ENCODE measurements around the gene MOGAT2. TPM values are rescaled to one million over a fixed set of nuclear protein-coding genes. Genes with fewer than 3 reads are reported as not detected.
"Not testable (repeated sequence)": the region's sequence is repeated elsewhere in the genome, so short reads cannot be mapped to it uniquely, and the experiment has no call there.

Gene MOGAT2
- total and polyA plus RNA-seq, 4 donors, result 0.15 to 13.4 TPM; not detected in 2

DNA sequence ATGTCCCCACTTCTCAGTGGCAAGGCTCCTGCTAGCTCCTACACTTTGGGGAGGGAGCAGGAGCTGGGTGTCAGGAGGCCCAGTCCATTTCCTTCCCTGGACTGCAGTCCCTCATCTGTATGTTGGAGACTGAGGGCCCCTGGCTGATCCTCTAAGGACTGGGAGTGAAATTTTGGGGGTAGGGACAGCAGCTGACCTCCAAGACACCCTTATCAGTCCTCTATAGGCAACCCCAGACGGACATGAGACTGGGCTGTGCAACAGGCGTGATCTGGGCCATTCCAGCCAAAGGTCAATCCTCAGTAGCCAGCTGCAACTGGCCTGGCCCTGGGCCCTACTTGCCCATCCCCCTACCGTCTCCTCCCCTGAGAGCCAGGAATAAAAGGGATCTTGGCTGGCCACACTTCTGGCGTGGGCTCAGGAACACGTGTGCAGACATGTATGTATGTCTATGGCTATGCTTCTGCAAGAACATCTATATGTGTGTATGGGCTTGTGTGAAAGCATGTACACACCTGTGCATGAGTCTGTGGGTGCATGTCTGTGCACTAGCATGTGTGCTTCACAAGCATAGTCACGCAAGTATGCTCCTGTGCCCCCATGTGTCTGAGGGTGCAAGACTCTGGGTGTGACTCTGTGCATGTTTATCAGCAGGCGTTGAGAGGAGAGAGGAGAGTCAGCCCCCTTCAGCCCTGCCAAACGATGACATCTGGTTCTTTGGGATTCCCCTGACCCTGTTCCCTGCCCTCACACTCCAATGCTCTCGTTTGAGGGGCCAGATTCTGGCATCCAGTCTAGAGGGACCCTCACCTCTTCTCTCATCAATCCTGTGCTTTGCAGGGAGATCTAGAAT, 26.3 kb downstream of the MOGAT2 start:
- Histone ChIP-seq H3K27me3 (ENCODE audit: control insufficient read depth in 1 of 2, insufficient read depth in 2 of 2, low read length in 1 of 2) (peaks cover 0 to 1% of the 10 kb centered on the region in 2 donors), H3K4me1 (ENCODE audit: control insufficient read depth in 1 of 2, insufficient read depth in 2 of 2, low read length in 2 of 2) (no peaks in the 10 kb centered on the region), H3K27ac (ENCODE audit: low read depth in 1 of 2, low read length in 2 of 2) (no peak overlapping the region), H3K9me3 (ENCODE audit: control insufficient read depth, low read length) (no peaks in the 10 kb centered on the region), H3K36me3 (ENCODE audit: control insufficient read depth in 1 of 2, insufficient read depth in 2 of 2, low read length in 1 of 2) (no peaks in the 10 kb centered on the region), H3K4me3 (ENCODE audit: low read length in 2 of 2) (no peak overlapping the region)
- WGBS, 2 donors, result 72 to 75% methylated on average over 9 of the region's 9 CpGs
- intact Hi-C loops (cut with DNase I), result no loop called here
- DNase-seq, result no peak
- ATAC-seq (ENCODE audit: low FRiP score), result no peak

DNA sequence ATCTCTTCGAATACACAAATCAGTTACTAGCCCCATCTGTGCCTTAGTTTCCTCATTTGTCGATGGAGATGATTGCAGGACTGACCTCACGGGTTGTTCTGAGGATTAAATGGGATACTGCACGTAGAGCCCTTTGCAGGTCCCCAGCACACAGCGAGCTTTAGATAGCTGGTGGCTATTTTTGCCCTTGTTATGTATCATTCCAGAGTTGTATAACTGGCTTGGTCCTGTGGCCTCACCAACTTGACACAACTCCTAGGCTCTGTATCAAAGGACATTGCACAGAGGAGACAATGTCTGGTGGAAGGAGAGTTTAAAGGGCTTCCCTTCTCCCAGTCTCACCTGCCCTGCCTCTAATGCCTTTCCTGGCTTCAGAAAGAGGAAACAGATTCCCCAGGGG, 28.2 kb downstream of the MOGAT2 start:
- no peak for DNase-seq
- intact Hi-C loops (cut with DNase I), result no loop called here
- Histone ChIP-seq H3K27me3 (ENCODE audit: control insufficient read depth in 1 of 2, insufficient read depth in 2 of 2, low read length in 1 of 2) (peaks cover 0 to 1% of the 10 kb centered on the region in 2 donors), H3K4me1 (ENCODE audit: control insufficient read depth in 1 of 2, insufficient read depth in 2 of 2, low read length in 2 of 2) (no peaks in the 10 kb centered on the region), H3K9me3 (ENCODE audit: control insufficient read depth, low read length) (no peaks in the 10 kb centered on the region), H3K27ac (ENCODE audit: low read depth in 1 of 2, low read length in 2 of 2) (no peak overlapping the region), H3K4me3 (ENCODE audit: low read length in 2 of 2) (no peak overlapping the region), H3K36me3 (ENCODE audit: control insufficient read depth in 1 of 2, insufficient read depth in 2 of 2, low read length in 1 of 2) (no peaks in the 10 kb centered on the region)
- 78% methylated on average over 5 of the region's 5 CpGs for WGBS, 2 donors
- ATAC-seq (ENCODE audit: low FRiP score), result no peak

DNA sequence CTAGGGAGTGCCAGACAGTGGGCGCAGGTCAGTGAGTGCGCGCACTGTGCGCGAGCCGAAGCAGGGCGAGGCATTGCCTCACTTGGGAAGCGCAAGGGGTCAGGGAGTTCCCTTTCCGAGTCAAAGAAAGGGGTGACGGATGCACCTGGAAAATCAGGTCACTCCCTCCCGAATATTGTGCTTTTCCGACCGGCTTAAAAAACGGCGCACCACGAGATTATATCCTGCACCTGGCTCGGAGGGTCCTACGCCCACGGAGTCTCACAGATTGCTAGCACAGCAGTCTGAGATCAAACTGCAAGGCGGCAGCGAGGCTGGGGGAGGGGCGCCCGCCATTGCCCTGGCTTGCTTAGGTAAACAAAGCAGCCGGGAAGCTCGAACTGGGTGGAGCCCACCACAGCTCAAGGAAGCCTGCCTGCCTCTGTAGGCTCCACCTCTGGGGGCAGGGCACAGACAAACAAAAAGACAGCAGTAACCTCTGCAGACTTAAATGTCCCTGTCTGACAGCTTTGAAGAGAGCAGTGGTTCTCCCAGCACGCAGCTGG, 31.2 kb downstream of the MOGAT2 start:
- H3K27me3 ChIP-seq (ENCODE audit: control insufficient read depth in 1 of 2, insufficient read depth in 2 of 2, low read length in 1 of 2); H3K4me1 ChIP-seq (ENCODE audit: control insufficient read depth in 1 of 2, insufficient read depth in 2 of 2, low read length in 2 of 2); intact Hi-C loops (cut with DNase I); H3K27ac ChIP-seq (ENCODE audit: low read depth in 1 of 2, low read length in 2 of 2); DNase-seq; ATAC-seq (ENCODE audit: low FRiP score); H3K36me3 ChIP-seq (ENCODE audit: control insufficient read depth in 1 of 2, insufficient read depth in 2 of 2, low read length in 1 of 2); H3K4me3 ChIP-seq (ENCODE audit: low read length in 2 of 2); H3K9me3 ChIP-seq (ENCODE audit: control insufficient read depth, low read length): not testable (repeated sequence)
- WGBS, 2 donors, result 52 to 62% methylated on average over 10 to 19 of the region's 26 CpGs

DNA sequence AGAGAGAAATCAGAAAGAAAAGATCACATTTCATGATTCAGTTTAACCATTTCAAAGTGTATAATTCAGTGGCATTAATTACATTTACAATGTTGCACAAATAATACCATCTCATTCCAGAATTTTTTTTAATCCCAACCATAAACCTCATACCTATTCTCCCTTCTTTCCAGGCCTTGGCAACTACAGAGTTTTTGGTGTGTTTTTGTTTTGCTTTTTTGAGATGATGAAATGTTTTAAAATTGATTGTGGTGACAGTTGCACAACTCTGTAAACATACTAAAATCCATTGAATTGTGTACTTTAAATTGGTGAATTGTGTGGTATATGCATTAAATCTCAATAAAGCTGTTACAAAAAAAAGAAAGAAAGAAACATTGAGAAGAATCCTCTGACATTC, 37.3 kb downstream of the MOGAT2 start:
- H3K9me3 ChIP-seq (ENCODE audit: control insufficient read depth, low read length); H3K36me3 ChIP-seq (ENCODE audit: control insufficient read depth in 1 of 2, insufficient read depth in 2 of 2, low read length in 1 of 2); DNase-seq; H3K4me1 ChIP-seq (ENCODE audit: control insufficient read depth in 1 of 2, insufficient read depth in 2 of 2, low read length in 2 of 2); H3K4me3 ChIP-seq (ENCODE audit: low read length in 2 of 2); intact Hi-C loops (cut with DNase I); H3K27me3 ChIP-seq (ENCODE audit: control insufficient read depth in 1 of 2, insufficient read depth in 2 of 2, low read length in 1 of 2); ATAC-seq (ENCODE audit: low FRiP score); H3K27ac ChIP-seq (ENCODE audit: low read depth in 1 of 2, low read length in 2 of 2): not testable (repeated sequence)

DNA sequence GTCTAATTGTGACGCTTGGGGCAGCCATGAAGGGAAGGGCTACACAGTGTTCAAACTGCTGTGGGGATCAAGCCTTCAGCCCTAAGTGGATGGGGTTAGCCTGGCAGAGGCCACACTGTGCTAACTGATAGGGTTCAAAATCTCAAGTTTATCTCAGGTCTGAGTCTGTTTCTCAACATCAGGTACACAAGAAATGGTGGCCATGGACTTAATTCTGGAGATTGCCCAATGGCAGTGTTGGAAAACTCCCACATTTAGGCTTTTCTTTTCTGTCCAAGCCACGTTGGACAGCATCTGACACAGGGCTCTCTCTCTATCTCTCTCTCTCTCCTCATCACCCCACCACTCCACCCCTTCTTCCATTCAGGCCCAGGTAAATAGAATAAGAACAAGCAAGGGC, 40.0 kb downstream of the MOGAT2 start:
- DNase-seq (no peak), ATAC-seq (ENCODE audit: low FRiP score) (no peak)
- intact Hi-C loops (cut with DNase I), result no loop called here
- H3K9me3 ChIP-seq (ENCODE audit: control insufficient read depth, low read length), result no peaks in the 10 kb centered on the region
- H3K27ac ChIP-seq (ENCODE audit: low read depth in 1 of 2, low read length in 2 of 2), result no peak overlapping the region
- no peak overlapping the region for H3K4me3 ChIP-seq (ENCODE audit: low read length in 2 of 2)
- WGBS, 2 donors, result 64 to 78% methylated on average over 2 of the region's 2 CpGs
- no peaks in the 10 kb centered on the region for H3K36me3 ChIP-seq (ENCODE audit: control insufficient read depth in 1 of 2, insufficient read depth in 2 of 2, low read length in 1 of 2)
- H3K4me1 ChIP-seq (ENCODE audit: control insufficient read depth in 1 of 2, insufficient read depth in 2 of 2, low read length in 2 of 2), result no peaks in the 10 kb centered on the region
- H3K27me3 ChIP-seq (ENCODE audit: control insufficient read depth in 1 of 2, insufficient read depth in 2 of 2, low read length in 1 of 2), result no peaks in the 10 kb centered on the region

DNA sequence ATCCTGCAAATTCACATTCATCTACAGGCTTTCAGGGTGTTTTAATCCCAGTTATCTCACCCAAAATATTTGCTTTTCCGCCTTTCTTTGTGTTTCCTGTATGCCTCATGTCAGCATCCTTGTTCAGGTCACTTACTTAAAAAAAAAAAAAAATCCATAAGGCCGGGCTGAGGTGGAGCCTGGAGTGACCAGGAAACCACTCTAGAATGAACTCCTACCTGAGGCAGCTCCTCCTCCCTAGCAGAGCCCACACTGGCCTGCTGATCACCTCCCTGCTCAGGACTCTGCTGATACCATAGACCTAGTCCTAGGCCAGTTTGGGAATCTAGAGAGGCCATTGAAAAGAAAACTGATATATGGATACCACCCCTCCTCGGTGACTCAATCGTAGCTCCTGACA, 42.2 kb downstream of the MOGAT2 start:
- Histone ChIP-seq H3K36me3 (ENCODE audit: control insufficient read depth in 1 of 2, insufficient read depth in 2 of 2, low read length in 1 of 2) (no peaks in the 10 kb centered on the region), H3K4me3 (ENCODE audit: low read length in 2 of 2) (no peak overlapping the region), H3K4me1 (ENCODE audit: control insufficient read depth in 1 of 2, insufficient read depth in 2 of 2, low read length in 2 of 2) (no peaks in the 10 kb centered on the region), H3K27ac (ENCODE audit: low read depth in 1 of 2, low read length in 2 of 2) (no peak overlapping the region), H3K9me3 (ENCODE audit: control insufficient read depth, low read length) (no peaks in the 10 kb centered on the region), H3K27me3 (ENCODE audit: control insufficient read depth in 1 of 2, insufficient read depth in 2 of 2, low read length in 1 of 2) (no peaks in the 10 kb centered on the region)
- WGBS, 2 donors, result 90 to 91% methylated on average over 4 of the region's 4 CpGs
- intact Hi-C loops (cut with DNase I), result no loop called here
- no peak for ATAC-seq (ENCODE audit: low FRiP score)
- no peak for DNase-seq

DNA sequence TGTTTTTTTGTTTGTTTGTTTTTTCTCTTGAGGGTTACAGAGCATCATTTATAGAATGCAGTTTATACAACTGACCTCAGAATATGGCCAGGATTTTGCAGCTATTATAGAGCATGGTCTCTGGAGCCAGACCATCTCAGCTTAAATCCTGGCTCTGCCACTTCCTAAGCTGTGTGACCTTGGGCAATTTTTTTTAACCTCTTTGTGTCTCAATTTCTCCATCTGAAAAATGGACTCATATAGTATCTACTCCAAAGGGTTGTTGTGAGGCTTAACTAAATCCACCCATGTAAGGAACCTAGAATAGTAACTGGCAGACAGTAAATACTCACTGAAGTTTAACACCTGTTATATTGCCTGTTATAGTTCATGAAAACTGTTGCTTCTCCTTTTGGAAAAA, 42.6 kb downstream of the MOGAT2 start:
- Histone ChIP-seq H3K9me3 (ENCODE audit: control insufficient read depth, low read length) (no peaks in the 10 kb centered on the region), H3K27ac (ENCODE audit: low read depth in 1 of 2, low read length in 2 of 2) (no peak overlapping the region), H3K4me3 (ENCODE audit: low read length in 2 of 2) (no peak overlapping the region), H3K4me1 (ENCODE audit: control insufficient read depth in 1 of 2, insufficient read depth in 2 of 2, low read length in 2 of 2) (no peaks in the 10 kb centered on the region), H3K36me3 (ENCODE audit: control insufficient read depth in 1 of 2, insufficient read depth in 2 of 2, low read length in 1 of 2) (no peaks in the 10 kb centered on the region), H3K27me3 (ENCODE audit: control insufficient read depth in 1 of 2, insufficient read depth in 2 of 2, low read length in 1 of 2) (no peaks in the 10 kb centered on the region)
- DNase-seq (no peak), ATAC-seq (ENCODE audit: low FRiP score) (no peak)
- intact Hi-C loops (cut with DNase I), result no loop called here

DNA sequence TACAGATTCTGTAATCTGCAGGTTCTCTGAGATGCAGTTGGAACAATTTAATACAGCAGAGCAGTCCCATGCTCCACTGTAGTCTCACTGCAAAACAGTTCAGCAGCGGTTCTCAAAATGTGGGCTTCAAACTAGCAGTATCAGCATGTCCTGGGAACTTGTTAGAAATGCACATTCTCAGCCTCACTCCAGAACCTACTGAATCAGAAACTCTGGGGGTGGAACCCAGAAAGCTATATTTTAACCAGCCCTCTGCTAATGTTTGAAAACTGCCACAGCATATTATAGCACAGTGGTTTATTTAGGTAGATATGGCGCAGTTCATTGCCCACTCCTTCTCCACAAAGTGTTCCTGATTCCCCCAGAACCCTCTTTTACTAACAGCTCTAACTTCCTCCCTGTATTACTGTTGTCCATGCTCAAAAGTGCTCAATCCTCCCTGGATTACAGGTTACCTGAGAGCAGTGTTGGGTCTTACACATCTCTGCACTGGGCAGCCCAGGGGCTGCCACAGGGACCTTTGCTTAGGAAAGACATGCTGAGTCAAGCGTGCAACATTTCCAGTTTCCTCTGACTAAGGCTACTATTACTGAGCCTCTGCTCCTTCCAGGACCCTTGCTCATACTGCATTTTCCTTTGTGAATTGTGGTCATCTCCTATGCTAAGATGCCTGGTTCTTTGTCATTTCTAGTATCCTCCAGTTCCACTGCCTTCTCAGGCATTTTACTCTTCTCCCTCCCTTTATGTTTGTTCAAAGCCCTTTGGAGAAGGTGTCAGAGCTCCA, 43.3 kb downstream of the MOGAT2 start:
- no peaks in the 10 kb centered on the region for H3K27me3 ChIP-seq (ENCODE audit: control insufficient read depth in 1 of 2, insufficient read depth in 2 of 2, low read length in 1 of 2)
- no peak overlapping the region for H3K4me3 ChIP-seq (ENCODE audit: low read length in 2 of 2)
- no peaks in the 10 kb centered on the region for H3K4me1 ChIP-seq (ENCODE audit: control insufficient read depth in 1 of 2, insufficient read depth in 2 of 2, low read length in 2 of 2)
- H3K9me3 ChIP-seq (ENCODE audit: control insufficient read depth, low read length), result no peaks in the 10 kb centered on the region
- H3K27ac ChIP-seq (ENCODE audit: low read depth in 1 of 2, low read length in 2 of 2), result no peak overlapping the region
- ATAC-seq (ENCODE audit: low FRiP score), result no peak
- DNase-seq, result no peak
- WGBS, 2 donors, result 94 to 96% methylated on average over 3 of the region's 3 CpGs
- no peaks in the 10 kb centered on the region for H3K36me3 ChIP-seq (ENCODE audit: control insufficient read depth in 1 of 2, insufficient read depth in 2 of 2, low read length in 1 of 2)
- intact Hi-C loops (cut with DNase I), result no loop called here

DNA sequence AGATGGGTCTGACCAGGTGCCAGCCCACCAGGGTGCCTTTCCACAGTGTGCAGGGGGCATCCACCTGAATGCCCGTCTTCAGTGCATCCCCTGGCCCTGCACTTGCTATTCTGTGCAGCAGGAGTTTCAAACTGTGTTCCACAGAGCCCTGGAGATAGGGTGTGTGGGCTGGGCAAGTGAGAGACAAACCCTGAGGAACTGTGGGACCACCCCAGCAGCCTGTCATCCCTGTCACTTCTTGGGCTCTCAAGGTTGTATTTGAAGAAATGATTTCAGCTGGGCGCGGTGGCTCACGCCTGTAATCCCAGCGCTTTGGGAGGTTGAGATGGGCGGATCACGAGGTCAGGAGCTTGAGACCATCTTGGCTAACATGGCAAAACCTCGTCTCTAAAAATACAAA, 44.5 kb downstream of the MOGAT2 start:
- Histone ChIP-seq H3K27ac (ENCODE audit: low read depth in 1 of 2, low read length in 2 of 2) (no peak overlapping the region), H3K4me3 (ENCODE audit: low read length in 2 of 2) (no peak overlapping the region), H3K27me3 (ENCODE audit: control insufficient read depth in 1 of 2, insufficient read depth in 2 of 2, low read length in 1 of 2) (no peaks in the 10 kb centered on the region), H3K9me3 (ENCODE audit: control insufficient read depth, low read length) (no peaks in the 10 kb centered on the region), H3K4me1 (ENCODE audit: control insufficient read depth in 1 of 2, insufficient read depth in 2 of 2, low read length in 2 of 2) (no peaks in the 10 kb centered on the region), H3K36me3 (ENCODE audit: control insufficient read depth in 1 of 2, insufficient read depth in 2 of 2, low read length in 1 of 2) (no peaks in the 10 kb centered on the region)
- ATAC-seq (ENCODE audit: low FRiP score) (no peak), DNase-seq (no peak)
- intact Hi-C loops (cut with DNase I), result no loop called here
- 97% methylated on average over 8 of the region's 8 CpGs for WGBS, 2 donors

All from aorta (tissue), 5 donors.